RCC 7860 (cell line): ENCODE measurements around the gene CGB3.
"Not testable (repeated sequence)": the region's sequence is repeated elsewhere in the genome, so short reads cannot be mapped to it uniquely, and the experiment has no call there.

ENCODE experiments used
- DNase-seq: peaks from one replicate; pipeline ENCODE4 v3.0.0-alpha.2; 2015; ENCODE audit warnings: low spot score
- FAIRE-seq: peaks from 2 replicates; lab custom pipeline; 2012; peaks lifted over from hg19 to GRCh38; lab: Jason Lieb, UNC

CGB3 gene

DNA sequence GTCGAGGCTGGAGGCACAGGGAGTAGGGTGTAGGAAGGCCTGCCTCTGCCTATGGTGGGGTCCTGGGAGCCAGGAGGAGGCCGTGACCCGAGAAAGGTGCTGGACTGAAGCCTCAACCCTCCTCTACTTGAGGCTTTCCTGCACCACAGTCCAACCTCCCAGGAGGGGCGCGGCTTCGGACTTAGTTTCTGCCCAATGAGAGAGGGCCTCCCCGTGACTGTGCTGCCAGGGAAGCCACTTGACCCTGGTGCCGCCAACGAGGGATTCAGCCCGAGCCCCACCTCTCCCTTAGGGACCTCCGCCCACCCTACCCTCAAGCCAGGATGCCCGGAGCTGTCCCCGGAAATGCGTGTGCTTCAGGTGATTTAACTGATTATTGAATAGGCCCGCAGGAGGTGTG, at the start of gene CGB3:
Gene CGB3 (minus strand): TSS at position 101 of the 400 bp plus-strand sequence. CDS start 362 bp downstream, outside the sequence.
- FAIRE-seq, DNase-seq: not testable (repeated sequence)

DNA sequence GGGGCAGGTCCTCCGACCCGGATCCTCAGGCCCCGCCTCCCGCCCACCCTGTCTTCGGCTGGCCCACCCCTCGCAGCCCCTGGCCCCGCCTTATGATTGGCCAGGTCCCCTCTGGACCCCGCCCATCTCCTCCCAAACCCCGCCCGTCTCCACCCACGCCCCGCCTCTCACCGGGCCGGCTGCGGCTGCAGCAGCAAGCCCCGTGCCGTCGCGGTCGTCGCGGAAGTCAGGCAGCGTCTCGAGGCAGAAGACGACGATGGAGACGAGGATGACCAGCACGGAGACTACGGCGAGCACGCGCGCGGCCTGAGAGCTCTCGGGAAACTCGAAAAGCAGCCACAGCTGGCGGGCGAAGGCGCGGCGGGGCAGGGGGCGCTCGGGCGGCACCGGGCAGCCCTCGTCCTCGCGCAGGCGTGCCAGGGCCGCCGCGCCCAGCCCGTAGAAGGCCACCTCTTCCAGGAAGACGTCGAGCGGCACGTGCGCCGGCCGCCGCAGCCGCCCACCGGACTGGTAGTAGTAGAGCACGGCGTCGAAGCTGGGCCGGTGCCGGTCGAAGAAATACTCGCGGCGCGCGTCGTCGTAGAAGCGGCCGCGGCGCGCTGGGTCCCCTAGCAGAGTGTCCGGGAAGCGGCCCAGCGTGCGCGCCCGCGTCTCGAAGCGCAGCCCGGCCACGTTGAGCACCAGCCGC, 47.9 kb upstream of the CGB3 start:
- FAIRE-seq (no peak), DNase-seq (no peak)

DNA sequence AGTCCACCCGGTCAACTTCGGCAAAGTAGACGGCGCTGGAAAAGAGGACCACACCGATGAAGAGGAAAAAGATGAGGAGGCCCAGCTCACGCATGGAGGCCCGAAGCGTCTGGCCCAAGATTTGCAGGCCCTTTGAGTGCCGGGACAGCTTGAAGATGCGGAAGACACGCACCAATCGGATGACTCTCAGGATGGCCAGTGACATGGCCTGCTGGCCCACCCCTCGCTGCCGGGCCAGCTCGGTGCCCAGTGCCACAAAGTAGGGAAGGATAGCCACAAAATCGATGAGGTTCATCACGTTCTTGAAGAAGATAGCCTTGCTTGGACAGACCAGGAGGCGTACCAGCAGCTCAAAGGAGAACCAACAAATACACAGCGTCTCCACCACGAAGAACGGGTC, 46.3 kb upstream of the CGB3 start:
- DNase-seq (no peak), FAIRE-seq (no peak)

DNA sequence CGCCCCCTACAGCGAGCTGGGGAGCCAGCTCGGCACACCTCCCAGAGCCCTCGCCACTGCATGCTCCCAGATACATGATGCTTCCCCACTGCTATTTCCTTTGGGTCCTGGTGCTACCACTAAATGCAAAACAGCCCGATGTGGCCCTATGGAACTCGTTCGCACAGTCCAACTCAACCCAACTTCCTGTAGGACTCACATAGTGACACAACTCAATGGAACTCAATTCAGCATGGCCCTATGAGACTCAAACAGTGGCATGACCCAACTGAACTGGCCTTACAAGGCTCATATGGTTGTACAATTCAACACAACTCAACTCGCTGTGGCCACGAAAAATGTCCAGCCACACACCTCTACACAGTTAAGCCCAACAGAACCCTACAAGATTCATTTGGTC, 44.9 kb upstream of the CGB3 start:
- FAIRE-seq: no peak
- no peak for DNase-seq

DNA sequence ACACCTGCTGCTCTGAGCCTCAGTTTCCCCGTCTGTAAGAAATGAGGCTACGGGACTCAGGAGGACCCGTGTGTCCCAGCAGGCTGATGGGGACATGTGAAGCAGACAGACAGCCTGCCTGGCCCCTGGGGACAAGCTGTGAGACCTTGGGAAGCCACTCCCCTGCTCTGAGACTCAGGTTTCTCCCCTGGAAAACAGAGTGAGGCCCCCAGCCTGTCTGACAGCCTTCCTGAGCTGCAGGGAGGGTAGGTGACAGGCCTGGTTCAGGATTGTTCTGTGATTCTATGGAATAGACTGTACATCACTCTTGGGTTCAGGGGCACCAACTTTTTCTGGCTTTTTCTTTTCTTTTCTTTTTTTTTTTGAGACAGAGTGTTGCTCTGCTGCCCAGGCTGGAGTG, 43.4 kb upstream of the CGB3 start:
- DNase-seq (no peak), FAIRE-seq (no peak)

- no peak for DNase-seq
- FAIRE-seq: no peak
Measured at GRCh38 chr19:49065905-49066512, 41.9 kb upstream of the CGB3 start.

GRCh38 chr19:49064768-49065611, 40.9 kb upstream of the CGB3 start, which contains the start of gene NTF4:
NTF4 (minus strand) TSS chr19:49064818; CDS start chr19:49061997, 2,821 bp downstream.
- FAIRE-seq: no peak
- no peak for DNase-seq

DNA sequence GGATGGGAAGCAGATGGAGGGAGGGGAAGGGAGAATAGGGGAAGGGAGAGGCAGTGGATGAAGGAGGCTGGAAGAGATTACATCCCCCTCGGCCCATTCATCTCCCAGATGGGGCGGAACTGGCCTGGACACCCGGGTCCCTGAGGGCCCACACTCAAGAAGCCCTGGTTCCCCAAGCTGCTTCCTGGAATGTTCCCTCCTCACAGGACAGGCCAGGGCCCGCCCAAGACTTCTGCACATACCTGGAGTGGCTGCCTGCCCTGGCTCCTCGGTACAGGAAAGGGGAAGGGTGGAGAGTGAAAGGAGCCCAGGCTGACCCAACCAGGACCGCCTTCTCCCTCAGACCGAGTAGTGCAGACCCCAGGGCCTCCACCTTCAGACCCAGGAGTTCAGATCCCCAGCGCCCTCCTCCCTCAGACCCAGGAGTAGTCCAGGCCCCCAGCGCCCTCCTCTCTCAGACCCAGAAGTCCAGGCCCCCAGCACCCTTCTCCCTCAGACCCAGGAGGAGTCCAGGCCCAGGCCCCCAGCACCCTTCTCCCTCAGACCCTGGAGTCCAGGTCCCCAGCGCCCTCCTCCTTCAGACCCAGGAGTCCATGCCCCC, 40.0 kb upstream of the CGB3 start:
- FAIRE-seq (no peak), DNase-seq (no peak)

DNA sequence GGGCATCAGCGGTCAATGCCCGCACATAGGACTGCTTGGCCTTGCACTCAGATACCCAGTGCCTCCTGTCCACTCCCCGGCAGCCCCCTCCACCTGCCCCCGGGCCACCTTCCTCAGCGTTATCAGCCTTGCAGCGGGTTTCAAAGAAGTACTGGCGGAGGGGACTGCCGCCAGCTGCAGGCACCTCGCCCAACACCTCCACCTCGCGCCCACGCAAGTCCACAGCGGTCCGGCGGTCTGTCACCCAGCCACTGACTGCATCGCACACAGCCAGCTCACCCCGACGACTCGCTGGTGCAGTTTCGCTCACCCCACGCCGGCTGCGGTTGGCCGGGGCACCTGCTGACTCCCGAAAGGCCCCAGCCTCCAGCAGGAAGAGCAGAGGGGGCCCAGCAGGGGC, 37.3 kb upstream of the CGB3 start:
- FAIRE-seq: no peak
- no peak for DNase-seq

- DNase-seq: no peak
- FAIRE-seq: no peak
Measured at GRCh38 chr19:49061000-49061399, 36.9 kb upstream of the CGB3 start.

DNA sequence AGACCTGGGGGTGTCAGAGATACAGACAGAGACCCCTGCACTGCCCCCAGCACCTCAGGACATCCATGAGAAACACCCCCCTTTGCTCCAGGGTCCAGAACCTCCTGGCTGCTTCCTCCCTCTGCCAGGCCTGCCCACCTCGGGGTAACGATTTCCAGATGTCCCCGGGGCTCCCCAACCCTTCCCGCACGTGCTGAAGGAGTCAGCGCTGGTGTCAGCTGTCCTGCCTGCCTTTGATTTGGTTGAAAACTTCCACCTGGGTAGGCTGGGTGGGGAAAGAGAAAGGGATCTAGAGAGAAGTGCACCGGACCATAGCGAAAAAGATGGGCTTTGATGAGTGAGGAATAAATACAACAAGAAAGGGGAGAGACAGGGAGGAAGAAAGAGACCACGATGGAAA, 34.9 kb upstream of the CGB3 start:
- DNase-seq (no peak), FAIRE-seq (no peak)

DNA sequence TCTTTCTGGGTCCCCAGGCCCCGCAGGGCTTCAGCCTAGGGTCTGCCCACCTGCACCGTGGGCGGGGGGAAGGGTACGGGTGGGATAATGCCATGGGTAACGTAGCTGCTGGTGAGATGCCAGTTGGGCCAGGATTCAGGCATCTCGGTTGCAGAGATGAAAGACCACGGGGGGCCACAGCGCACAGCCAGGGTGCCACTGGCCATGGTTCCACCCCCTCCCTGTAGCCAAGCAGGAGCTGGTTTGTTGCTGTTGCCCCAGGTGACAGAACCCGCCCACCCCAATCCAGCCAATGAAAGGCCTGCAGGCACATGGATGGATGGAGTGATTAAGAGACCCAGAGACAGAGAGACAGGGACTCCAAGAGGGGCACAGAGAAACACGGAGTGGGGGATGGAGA, 34.4 kb upstream of the CGB3 start:
- no peak for FAIRE-seq
- no peak for DNase-seq

- no peak for FAIRE-seq
- DNase-seq: peak; percentile 39
Measured at GRCh38 chr19:49057636-49058234, 33.6 kb upstream of the CGB3 start, which contains the start of gene CGB7. CGB7 (minus strand) TSS chr19:49057749; CDS start chr19:49055375, 2,374 bp downstream.

GRCh38 chr19:49056902-49057596, 32.9 kb upstream of the CGB3 start:
- not testable (repeated sequence) for DNase-seq, FAIRE-seq

GRCh38 chr19:49056101-49056901, 32.2 kb upstream of the CGB3 start:
- FAIRE-seq: no peak
- DNase-seq: peak; percentile 38

DNA sequence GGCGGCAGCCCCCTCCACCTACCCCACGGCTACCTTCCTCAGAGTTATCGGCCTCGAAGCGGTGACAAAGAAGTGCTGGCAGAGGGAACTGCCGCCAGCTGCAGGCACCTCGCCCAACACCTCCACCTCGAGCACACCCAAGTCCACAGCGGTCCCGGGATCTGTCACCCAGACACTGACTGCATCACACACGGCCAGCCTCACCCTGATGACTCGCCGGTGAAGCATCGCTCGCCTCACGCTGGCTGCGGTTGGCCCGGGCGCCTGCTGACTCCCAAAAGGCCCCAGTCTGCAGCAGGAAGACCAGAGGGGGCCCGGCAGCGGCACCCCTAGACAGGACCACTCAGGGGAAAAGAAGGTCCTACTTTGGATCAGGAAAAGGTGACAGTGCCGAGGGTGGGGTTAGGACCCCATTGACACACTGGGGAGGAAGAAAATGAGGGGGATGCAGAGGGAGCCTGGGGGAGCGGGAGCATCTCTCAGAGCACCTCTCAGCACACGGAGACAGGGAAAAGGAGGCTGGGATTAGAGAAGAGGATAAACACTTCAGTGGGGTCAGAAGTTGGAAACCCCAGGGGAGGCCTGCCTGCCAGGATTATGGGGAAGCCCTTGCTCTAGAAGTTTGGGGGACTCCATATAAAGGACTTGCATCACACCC, 26.4 kb upstream of the CGB3 start:
- peak; percentile 77 for DNase-seq
- FAIRE-seq: peak; percentile 53

GRCh38 chr19:49049834-49050233, 25.7 kb upstream of the CGB3 start:
- FAIRE-seq, DNase-seq: not testable (repeated sequence)

GRCh38 chr19:49049011-49049410, 24.9 kb upstream of the CGB3 start, which contains the start of gene CGB8:
CGB8 (minus strand) TSS chr19:49049111; CDS start chr19:49048739, 372 bp downstream.
- not testable (repeated sequence) for DNase-seq, FAIRE-seq
